Vagina (tissue), 2 donors: Measurements from ENCODE around the gene DBR1.

Experiments used
- CTCF ChIP-seq, 3 experiments: fragments of 450-650 bp in 2 of 3; fragments of 200-600 bp in 1 of 3; sonication (generic) in 1 of 3; IDR thresholded peaks; one replicate each; pipeline ENCODE4 v1.5.1; 2017 to 2019; ENCODE audit warnings: antibody characterized with exemption in 3 of 3, mild to moderate bottlenecking in 2 of 3, moderate library complexity in 2 of 3
- POLR2AphosphoS5 ChIP-seq, 2 donors: sonication (generic); formaldehyde crosslinking; IDR thresholded peaks; one replicate each; pipeline ENCODE4 v1.9.0; 2017; ENCODE audit warnings: antibody characterized with exemption in 2 of 2, mild to moderate bottlenecking in 2 of 2, low read depth in 1 of 2; ENCODE audit not compliant: insufficient read depth in 1 of 2

GRCh38 chr3:138187296-138188012 lies 12.7 kb upstream of the DBR1 start, which contains the start of gene ARMC8:
- TF ChIP-seq POLR2AphosphoS5 (IDR thresholded peaks at IDR 0.05; ENCODE audit: insufficient read depth in 1 of 2, low read depth in 1 of 2) (peak; percentile 85 to 93), CTCF (IDR thresholded peaks at IDR 0.05) (no peak)
